DMS53 treated with DMSO at 0.1 percent for 48 hours (cell line): ENCODE data around the gene CANT1.

Experiments
- DNase-seq: peaks from one replicate; lab custom pipeline; 2025; ENCODE audit not compliant: unreplicated experiment; lab: John Stamatoyannopoulos, UW

The CANT1 gene

GRCh38 chr17:79009397-79010303 lies at the start of gene CANT1:
CANT1 (minus strand) TSS chr17:79009764; CDS start chr17:78997622, 12,142 bp downstream.
- DNase-seq = peak; percentile 57

DNA sequence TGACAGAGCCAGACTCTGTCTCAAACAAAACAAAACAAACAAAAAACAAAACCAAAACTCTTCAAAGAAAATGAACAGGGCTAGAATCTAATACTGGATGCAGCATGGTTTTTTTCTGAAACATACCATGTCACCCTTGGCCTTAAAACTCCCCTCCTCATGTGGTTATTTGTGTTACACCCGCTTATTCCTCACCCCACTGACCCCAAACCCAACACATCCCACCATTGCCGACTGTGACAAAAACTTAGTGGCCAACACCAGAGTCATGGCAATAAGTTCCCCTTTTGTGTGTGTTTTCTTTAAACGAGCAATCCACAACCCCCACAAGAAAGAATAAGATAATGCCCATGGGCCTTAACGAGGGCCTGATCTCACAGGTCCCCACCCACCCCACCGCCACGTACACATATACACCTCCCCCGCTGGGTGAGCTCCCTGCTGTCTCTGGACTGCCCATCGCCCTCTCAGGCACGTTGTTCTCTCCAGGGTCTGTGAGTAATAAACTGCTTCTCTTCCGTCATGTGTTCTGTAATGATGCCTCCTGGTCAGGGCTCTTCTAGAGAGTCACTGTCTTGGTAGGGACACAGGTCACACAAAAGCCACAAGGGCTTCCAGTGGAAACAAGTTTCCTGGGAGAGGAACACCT lies 48.3 kb upstream of the CANT1 start:
- DNase-seq = no peak

DNA sequence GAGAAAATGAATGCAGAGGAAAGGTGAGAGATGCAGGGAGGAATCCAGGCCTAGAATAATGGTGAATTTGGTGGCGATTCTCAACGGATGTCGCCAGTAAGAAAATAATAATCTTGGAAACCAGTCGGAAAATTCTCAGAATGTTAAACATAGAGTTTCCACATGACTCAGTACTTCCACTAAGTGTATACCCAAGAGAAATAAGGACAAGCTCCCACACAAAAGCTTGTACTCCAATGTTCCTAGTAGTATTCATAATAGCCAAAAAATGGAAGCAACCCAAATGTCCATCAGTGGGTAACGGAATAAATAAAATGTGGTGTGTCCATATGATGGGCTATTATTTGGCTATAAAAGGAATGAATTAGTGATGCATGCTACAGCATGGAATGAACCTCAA lies 45.6 kb upstream of the CANT1 start:
- DNase-seq = no peak

DNA sequence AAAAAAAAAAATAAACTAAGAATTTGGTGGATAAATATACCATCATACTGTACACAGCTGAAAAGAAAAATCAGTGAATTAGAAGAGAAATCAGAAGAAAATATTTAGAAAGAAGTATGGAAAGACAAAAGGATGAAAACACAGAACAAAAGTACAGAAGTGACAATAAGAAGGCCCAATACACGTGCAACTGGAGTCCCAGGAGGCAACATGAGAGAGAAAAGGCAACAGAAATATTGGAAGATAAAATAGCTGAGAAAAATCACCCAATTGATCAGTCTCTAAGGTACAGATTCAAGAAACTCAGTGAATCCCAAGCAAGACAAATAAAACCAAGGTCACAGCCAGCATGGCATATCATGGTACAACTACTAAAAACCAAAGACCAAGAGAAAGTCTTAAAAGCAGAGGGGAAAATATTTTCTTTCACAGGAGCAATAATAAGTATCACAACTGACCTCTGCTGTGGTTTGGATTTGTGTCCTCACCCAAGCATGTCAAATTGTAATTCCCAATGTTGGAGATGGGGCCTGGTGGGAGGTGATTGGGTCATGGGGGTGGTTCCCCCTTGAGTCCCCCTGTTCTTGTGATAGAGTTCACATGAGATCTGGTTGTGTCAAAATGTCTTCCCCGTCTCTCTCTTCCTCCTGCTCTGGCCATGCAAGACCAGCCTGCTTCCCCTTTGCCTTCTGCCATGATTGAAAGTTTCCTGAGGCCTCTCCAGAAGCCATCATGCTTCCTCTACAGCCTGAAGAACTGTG lies 44.8 kb upstream of the CANT1 start:
- DNase-seq = no peak

GRCh38 chr17:79053251-79053925 lies 43.8 kb upstream of the CANT1 start:
- DNase-seq = no peak

- DNase-seq = no peak
Observed at GRCh38 chr17:79052131-79052530, 42.6 kb upstream of the CANT1 start.

- DNase-seq = no peak
Observed at GRCh38 chr17:79051306-79051705, 41.7 kb upstream of the CANT1 start.

GRCh38 chr17:79050551-79050950 lies 41.0 kb upstream of the CANT1 start:
- DNase-seq = no peak

GRCh38 chr17:79049821-79050220 lies 40.3 kb upstream of the CANT1 start:
- DNase-seq = no peak

- no peak for DNase-seq
Observed at GRCh38 chr17:79048826-79049755, 39.5 kb upstream of the CANT1 start.

- DNase-seq = no peak
Observed at GRCh38 chr17:79047923-79048825, 38.6 kb upstream of the CANT1 start.

DNA sequence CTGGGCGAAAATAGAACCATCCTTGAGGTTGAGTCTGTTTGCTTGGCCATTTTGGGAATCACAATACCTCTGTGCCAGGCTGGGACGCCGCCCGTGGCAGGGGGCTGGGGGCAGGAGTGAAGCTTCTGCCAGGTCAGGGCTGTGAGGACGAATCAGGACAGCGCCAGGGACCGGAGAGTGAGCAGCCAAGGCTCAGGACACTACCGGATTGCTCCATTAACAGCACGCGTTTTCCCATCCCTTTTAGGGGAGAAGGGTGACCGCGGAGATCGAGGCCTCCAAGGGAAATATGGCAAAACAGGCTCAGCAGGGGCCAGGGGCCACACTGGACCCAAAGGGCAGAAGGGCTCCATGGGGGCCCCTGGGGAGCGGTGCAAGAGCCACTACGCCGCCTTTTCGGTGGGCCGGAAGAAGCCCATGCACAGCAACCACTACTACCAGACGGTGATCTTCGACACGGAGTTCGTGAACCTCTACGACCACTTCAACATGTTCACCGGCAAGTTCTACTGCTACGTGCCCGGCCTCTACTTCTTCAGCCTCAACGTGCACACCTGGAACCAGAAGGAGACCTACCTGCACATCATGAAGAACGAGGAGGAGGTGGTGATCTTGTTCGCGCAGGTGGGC lies 37.8 kb upstream of the CANT1 start:
- DNase-seq = no peak

DNA sequence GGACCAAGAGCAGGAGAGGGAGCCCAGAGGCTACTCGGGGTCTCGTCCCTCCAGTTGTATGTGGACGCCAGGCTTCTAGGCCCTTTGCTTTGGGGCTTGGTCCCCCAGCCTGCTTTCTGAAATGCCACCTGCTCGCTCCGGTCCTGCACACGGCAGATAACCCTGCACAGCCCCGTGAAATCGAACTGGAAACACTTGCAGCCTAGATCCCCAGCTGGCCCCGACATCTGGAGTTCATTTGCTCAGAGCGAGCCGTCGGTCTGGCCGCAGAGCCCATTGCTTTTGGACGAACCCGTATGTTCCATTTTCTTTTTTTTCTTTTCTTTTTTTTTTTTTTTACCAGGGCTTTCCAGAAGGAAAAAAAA lies 37.3 kb upstream of the CANT1 start:
- no peak for DNase-seq

DNA sequence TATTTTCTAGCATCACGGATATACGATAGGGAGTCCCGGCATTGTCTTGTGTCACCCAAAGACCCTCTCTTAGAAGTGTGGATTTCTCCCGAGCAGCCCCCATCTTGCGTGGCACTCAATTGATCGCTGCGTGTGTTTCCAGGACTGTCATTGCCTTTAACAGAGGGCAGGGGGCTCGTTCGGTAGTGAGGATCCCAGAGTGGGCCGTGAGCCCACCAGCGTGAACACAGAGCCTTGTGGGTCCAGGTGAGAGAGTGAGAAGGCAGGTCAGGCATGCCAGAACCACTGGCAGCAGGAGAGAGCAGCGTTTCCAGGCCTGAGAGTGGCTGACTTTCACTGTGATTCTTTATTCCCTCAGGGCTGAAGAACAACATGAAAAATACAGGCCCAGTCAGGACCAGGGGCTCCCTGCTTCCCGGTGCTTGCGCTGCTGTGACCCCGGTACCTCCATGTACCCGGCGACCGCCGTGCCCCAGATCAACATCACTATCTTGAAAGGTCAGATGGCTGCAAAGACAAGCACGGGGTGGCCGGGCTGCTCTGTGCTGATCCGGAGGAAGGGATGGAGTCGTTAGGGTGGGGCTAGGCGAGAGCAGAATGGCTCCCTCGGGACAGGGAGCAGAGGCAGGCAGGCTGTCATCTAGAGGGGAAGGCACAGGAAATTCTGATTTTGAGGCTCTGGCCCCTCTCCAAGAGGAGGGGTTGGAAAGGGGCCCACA lies 36.8 kb upstream of the CANT1 start:
- no peak for DNase-seq

DNA sequence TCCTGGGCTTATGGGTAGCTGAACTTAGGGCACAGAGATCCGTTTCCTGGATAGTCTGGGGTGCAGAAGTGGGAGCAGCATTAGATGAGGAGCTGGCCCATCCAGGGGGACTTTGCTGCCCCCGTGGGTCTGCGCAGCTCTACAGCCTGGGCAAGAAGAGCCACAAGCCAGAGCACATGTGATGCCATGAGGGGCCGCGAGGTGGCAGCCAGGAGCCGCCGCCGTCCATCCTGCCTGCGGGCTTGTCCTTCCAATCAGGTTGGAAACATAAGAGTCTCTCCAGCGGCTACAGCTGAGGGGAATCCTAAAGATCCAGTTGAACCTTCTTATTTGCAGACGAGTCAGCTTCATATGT lies 36.3 kb upstream of the CANT1 start:
- peak; percentile 32 for DNase-seq

DNA sequence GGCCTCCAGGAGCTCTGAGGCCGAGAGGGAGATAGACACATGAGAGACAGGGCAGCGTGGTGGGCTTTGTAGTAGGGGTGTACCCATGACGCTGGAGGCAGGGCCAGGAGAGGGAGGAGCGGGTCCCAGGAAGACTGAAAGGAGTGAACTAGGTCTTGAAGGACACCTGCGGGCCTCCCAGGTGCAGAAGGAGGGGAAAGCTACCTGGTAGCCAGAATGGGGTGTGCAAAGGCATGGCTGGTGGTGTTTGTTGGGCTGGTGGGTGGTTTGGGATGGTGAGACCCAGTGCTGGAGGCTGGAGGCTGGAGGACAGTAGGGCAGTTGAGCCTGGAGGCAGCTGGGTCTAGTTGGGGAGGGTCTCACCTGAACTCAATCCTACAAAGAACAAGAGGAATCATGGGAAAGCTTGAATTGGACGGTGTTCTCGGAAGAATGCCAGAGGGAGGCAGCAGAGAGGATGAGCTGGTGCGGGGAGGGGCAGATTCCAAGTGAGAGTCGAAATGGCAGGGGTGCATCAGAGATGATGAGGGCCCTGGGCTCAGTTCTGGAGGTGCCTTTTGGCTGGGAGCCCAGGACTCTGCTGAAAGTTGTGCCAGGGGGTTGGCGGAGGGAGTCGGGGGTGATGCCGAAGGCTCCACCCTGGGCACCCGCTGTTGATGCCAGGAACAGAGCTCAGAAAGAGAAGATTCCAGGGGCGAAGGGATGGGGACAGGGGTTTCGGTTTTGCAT lies 35.6 kb upstream of the CANT1 start:
- no peak for DNase-seq

GRCh38 chr17:79044462-79044861 lies 34.9 kb upstream of the CANT1 start:
- DNase-seq = no peak
